Hepatocyte (in vitro differentiated cells): Measurements from ENCODE around the gene SLF2. TPM values are rescaled to one million over a fixed set of nuclear protein-coding genes. Genes with fewer than 3 reads are reported as not detected.

Experiments
- DNase-seq: peaks from one replicate; pipeline ENCODE4 v3.0.0-alpha.2; 2016; ENCODE audit warnings: low spot score
- H2AFZ ChIP-seq: fragments of 200-600 bp; sonication (generic); 2 replicates; pipeline ENCODE4 v1.6.0; 2016; ENCODE audit warnings: antibody characterized with exemption, mild to moderate bottlenecking
- H3K27ac ChIP-seq: fragments of 200-600 bp; sonication (generic); 2 replicates; pipeline ENCODE4 v1.5.1; 2016; ENCODE audit warnings: mild to moderate bottlenecking
- H3K27me3 ChIP-seq: fragments of 200-600 bp; sonication (generic); 2 replicates; pipeline ENCODE4 v1.6.1; 2016
- H3K36me3 ChIP-seq: fragments of 200-600 bp; sonication (generic); replicated peaks from 2 replicates; pipeline ENCODE4 v1.5.1; 2016; ENCODE audit warnings: low read depth; ENCODE audit not compliant: insufficient read depth
- H3K4me1 ChIP-seq: fragments of 200-600 bp; sonication (generic); 2 replicates; pipeline ENCODE4 v1.5.1; 2016; ENCODE audit warnings: mild to moderate bottlenecking, moderate library complexity; ENCODE audit not compliant: insufficient read depth
- H3K4me2 ChIP-seq: fragments of 200-600 bp; sonication (generic); 2 replicates; pipeline ENCODE4 v1.6.0; 2016
- H3K4me3 ChIP-seq: fragments of 200-600 bp; sonication (generic); 2 replicates; pipeline ENCODE4 v1.5.1; 2016; ENCODE audit warnings: mild to moderate bottlenecking
- H3K79me2 ChIP-seq: fragments of 200-600 bp; sonication (generic); 2 replicates; pipeline ENCODE4 v1.6.0; 2017; ENCODE audit warnings: mild to moderate bottlenecking
- H3K9me2 ChIP-seq: fragments of 200-600 bp; sonication (generic); replicated peaks from 2 replicates; pipeline ENCODE4 v1.6.0; 2017; ENCODE audit warnings: mild to moderate bottlenecking; ENCODE audit not compliant: insufficient read depth
- H3K9me3 ChIP-seq: fragments of 200-600 bp; sonication (generic); 2 replicates; pipeline ENCODE4 v1.5.1; 2016; ENCODE audit warnings: low read depth, mild to moderate bottlenecking
- H4K20me1 ChIP-seq: fragments of 200-600 bp; sonication (generic); 2 replicates; pipeline ENCODE4 v1.6.0; 2016; ENCODE audit warnings: mild to moderate bottlenecking; ENCODE audit not compliant: insufficient read depth, poor library complexity, severe bottlenecking
- EZH2 ChIP-seq: fragments of 200-600 bp; sonication (generic); IDR thresholded peaks from 2 replicates; pipeline ENCODE4 v1.6.1; 2016; ENCODE audit warnings: antibody characterized with exemption, mild to moderate bottlenecking, borderline replicate concordance
- EZH2phosphoT487 ChIP-seq: fragments of 200-600 bp; sonication (generic); IDR thresholded peaks from one replicate; pipeline ENCODE4 v1.6.1; 2018; ENCODE audit warnings: antibody characterized with exemption, mild to moderate bottlenecking, low read depth, moderate library complexity; ENCODE audit not compliant: unreplicated experiment, severe bottlenecking
- WGBS: methylation state at CpG from one replicate; pipeline ENCODE4 v1.1.6; 2016; ENCODE audit warnings: low lambda C conversion rate; ENCODE audit errors: missing lambda C conversion rate; 5-methylcytosine and 5-hydroxymethylcytosine counted together
- polyA plus RNA-seq: library from polyadenylated mRNA; unstranded; fragments of >200 nt; fragmentation: Nextera tagmentation; extraction: Ambion mirVana; gene quantifications from 2 replicates; pipeline ENCODE4 v1.2.1, GENCODE V29; 2016
- total RNA-seq: library from RNA; depleted of rRNA; stranded (reverse); fragments of >200 nt; gene quantifications from 2 replicates; pipeline ENCODE4 v1.2.3, GENCODE V29; 2014
- TF ChIP-seq, protein P1 (sequence below): fragments of 200-600 bp; sonication (generic); IDR thresholded peaks from 2 replicates; pipeline ENCODE4 v1.5.1; 2016; ENCODE audit warnings: antibody characterized with exemption, mild to moderate bottlenecking; ENCODE audit not compliant: poor library complexity

SLF2 gene
- total and polyA plus RNA-seq, 2 experiments from 2014 or later, result 11.7 to 23.5 TPM

GRCh38 chr10:100984672-100985177 lies 72.0 kb downstream of the SLF2 start:
- no peaks in the 10 kb centered on the region for H3K9me3 ChIP-seq
- TF ChIP-seq EZH2phosphoT487 (no peak), EZH2 (no peak)
- TF ChIP-seq, protein P1, sequence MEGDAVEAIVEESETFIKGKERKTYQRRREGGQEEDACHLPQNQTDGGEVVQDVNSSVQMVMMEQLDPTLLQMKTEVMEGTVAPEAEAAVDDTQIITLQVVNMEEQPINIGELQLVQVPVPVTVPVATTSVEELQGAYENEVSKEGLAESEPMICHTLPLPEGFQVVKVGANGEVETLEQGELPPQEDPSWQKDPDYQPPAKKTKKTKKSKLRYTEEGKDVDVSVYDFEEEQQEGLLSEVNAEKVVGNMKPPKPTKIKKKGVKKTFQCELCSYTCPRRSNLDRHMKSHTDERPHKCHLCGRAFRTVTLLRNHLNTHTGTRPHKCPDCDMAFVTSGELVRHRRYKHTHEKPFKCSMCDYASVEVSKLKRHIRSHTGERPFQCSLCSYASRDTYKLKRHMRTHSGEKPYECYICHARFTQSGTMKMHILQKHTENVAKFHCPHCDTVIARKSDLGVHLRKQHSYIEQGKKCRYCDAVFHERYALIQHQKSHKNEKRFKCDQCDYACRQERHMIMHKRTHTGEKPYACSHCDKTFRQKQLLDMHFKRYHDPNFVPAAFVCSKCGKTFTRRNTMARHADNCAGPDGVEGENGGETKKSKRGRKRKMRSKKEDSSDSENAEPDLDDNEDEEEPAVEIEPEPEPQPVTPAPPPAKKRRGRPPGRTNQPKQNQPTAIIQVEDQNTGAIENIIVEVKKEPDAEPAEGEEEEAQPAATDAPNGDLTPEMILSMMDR, result no peak
- no peaks in the 10 kb centered on the region for H3K36me3 ChIP-seq
- peak overlapping the region; percentile 27 for H3K27ac ChIP-seq
- H3K79me2 ChIP-seq, result peaks cover 34% of the 10 kb centered on the region
- H4K20me1 ChIP-seq, result no peaks in the 10 kb centered on the region
- no peak overlapping the region for H2AFZ ChIP-seq
- peaks cover 14% of the 10 kb centered on the region for H3K4me1 ChIP-seq
- WGBS, result 94% methylated on average over 2 of the region's 2 CpGs
- H3K4me2 ChIP-seq, result no peak overlapping the region
- no peaks in the 10 kb centered on the region for H3K9me2 ChIP-seq
- no peaks in the 10 kb centered on the region for H3K27me3 ChIP-seq
- H3K4me3 ChIP-seq, result no peak overlapping the region
- no peak for DNase-seq

GRCh38 chr10:100985336-100985735 lies 72.6 kb downstream of the SLF2 start:
- TF ChIP-seq EZH2 (no peak), EZH2phosphoT487 (no peak)
- TF ChIP-seq, protein P1, result no peak
- 78% methylated on average over 5 of the region's 5 CpGs for WGBS
- Histone ChIP-seq H3K9me3 (no peaks in the 10 kb centered on the region), H2AFZ (no peak overlapping the region), H3K36me3 (no peaks in the 10 kb centered on the region), H3K79me2 (peaks cover 37% of the 10 kb centered on the region), H4K20me1 (no peaks in the 10 kb centered on the region), H3K4me2 (no peak overlapping the region), H3K27ac (peak overlapping the region; percentile 27), H3K4me3 (no peak overlapping the region), H3K9me2 (no peaks in the 10 kb centered on the region), H3K4me1 (peaks cover 14% of the 10 kb centered on the region), H3K27me3 (no peaks in the 10 kb centered on the region)
- no peak for DNase-seq

GRCh38 chr10:100986623-100986951 lies 73.8 kb downstream of the SLF2 start:
- peak overlapping the region; percentile 87 for H3K27ac ChIP-seq
- no peaks in the 10 kb centered on the region for H3K36me3 ChIP-seq
- peaks cover 37% of the 10 kb centered on the region for H3K79me2 ChIP-seq

More at GRCh38 chr10:100986623-100986951, 73.8 kb downstream of the SLF2 start:
- Histone ChIP-seq H2AFZ (peak overlapping the region; percentile 95), H3K4me2 (peak overlapping the region; percentile 98), H3K4me1 (peaks cover 14% of the 10 kb centered on the region), H3K9me3 (no peaks in the 10 kb centered on the region), H4K20me1 (no peaks in the 10 kb centered on the region), H3K4me3 (peak overlapping the region; percentile 91), H3K27me3 (no peaks in the 10 kb centered on the region), H3K9me2 (no peaks in the 10 kb centered on the region)
- TF ChIP-seq, protein P1, result no peak
- TF ChIP-seq EZH2 (no peak), EZH2phosphoT487 (no peak)
- DNase-seq, result no peak
- 22% methylated on average over 17 of the region's 17 CpGs for WGBS
